Renal pelvis (tissue), 4 donors: Measurements from ENCODE around the gene BCO2. TPM values are rescaled to one million over a fixed set of nuclear protein-coding genes. Genes with fewer than 3 reads are reported as not detected.
A peak's percentile ranks its signal among the peaks of the same experiment; 100 is the strongest.

ENCODE experiments used
- DNase-seq: peaks from one replicate; pipeline ENCODE4 v3.0.0-alpha.2; 2013
- polyA plus RNA-seq, 3 donors: library from polyadenylated mRNA; unstranded; fragments of 120-200 nt; gene quantifications; one replicate each; pipeline ENCODE4 v1.2.1, GENCODE V29; 2013; ENCODE audit not compliant: insufficient read length in 3 of 3

Gene BCO2
- polyA plus RNA-seq, 3 donors = 3.5 to 7.0 (median 5.4) TPM

DNA sequence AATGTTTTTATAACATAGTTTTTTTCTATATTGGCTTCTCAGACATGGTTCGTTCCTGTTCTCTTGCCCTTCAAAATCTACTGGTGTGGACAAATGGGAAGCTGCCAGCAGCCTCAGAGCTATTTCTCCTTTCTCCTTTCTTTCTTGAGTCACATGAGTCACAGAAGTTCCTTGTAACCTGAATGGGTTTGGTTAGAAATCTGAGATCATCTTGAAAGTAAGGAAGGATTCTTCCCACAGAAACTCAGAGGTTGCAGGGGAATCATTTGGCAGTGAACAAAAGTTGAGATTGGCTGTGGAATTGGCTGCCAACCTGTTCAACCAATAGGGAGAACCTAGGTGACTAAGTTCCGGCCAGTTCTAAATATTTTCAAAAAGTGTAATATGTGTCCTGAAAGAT lies 72.9 kb downstream of the BCO2 start:
- no peak for DNase-seq

DNA sequence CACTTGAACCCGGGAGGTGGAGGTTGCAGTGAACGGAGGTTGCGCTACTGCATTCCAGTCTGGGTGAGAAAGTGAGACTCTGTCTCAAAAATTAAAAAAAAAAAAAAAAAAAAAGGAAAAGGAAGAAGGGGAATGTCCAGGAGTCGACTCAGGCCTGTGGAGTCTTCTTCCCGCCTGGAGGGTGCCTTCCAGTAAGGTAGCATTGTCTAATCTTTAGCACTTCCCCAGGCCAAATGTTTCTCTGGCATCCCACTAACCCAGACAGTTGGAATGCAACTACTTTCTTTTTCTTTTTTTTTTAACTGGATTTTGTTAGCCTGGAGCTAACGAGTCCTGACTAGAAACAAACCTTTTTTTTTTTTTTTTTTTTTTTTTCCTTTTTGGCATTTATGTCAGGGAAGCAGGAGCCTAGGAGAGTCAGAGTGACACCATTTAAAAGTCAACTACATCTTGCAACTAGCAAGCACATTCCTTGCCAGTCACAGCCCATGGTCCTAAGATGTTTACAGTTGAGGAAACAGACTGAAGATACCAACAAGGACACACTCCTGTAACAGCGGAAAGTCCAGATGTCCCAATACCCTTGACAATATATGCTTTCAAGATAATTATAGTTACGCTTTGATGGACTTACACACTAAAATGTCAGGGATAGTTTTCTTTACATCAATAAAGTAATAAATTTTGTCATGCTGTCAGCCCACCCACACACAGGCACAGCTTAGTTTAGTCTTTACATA lies 74.7 kb downstream of the BCO2 start:
- DNase-seq = peak; percentile 23

DNA sequence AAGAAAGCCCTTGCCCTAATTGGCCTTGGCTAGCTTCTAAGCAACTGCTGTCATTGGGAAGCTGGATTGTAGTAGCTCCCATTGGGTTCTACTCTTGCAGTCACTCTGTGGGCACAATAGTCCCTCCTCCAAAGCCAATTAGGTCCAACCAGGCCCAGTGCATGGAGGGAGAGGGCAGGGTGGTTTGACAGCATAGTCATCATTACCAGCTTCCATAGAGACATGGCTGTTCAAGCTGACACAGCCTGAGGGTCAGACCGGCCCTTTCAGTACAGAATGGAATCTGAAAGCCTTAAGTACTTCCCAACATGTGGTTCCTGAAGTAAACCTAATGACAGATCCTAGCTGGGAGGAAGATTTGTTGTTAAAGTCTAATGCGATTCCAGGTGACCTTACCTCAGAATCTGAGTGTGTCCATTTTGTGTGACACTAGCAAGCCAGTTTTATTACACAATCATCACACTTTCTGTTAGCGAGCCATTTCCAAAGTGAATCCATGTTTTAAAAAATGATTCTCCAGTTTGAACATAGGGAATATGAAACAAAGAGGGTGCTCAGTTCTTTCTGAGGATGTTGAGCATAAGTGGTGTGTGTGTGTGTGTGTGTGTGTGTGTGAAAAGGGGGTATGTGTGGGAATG lies 78.4 kb downstream of the BCO2 start:
- no peak for DNase-seq

DNA sequence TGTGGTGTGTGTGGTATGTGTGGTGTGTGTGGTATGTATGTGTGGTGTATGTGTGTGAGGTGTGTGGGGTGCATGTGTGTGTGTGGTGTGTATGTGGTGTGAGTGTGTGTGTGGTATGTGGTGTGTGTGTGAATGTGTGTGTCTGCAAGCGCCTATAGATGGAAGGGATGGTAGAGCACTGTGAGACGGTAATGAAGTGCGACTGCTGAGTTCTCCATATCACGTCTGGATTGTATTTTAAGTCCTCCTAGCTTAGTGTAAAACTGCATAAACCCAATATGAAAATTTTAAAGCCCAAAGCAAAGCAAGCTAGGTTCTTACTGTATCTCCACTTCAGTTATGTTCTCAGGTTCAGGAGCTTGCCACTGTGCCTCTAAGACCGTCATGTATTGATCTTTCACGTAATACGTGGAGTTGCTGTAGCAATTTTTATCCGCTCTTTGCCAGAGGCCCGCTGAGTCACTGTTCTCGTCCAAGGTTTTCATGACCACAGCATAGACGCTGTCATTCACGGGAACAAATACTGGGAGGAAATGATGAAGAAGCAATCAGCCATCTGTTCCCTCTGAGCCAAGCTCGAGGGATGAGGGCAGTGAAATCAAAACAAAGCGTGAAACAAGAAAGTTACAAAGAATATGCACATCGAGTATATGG lies 79.9 kb downstream of the BCO2 start:
- DNase-seq = no peak

DNA sequence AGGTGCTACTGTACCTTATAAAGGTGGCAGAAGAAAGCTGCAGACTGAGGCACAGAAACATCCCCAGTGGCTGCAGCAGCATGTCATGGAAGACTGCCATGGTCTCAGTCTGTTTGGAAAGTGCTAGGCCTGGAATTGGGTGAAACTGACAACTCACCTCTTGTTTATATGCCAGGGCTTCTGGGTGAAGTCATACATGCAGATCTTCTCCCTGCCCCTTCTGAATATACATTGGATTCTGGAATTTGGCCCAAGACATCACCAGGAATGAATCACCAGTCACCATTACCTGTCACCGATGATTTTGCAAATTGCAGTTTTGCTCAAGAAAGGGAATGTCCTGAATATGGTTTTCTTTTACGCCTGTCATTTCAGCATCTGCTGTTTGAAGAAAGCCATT lies 85.2 kb downstream of the BCO2 start, which contains the start of gene PLET1:
PLET1 (minus strand) TSS at position 371 of the 400 bp plus-strand sequence; CDS start at position 100, 271 bp downstream.
- no peak for DNase-seq

DNA sequence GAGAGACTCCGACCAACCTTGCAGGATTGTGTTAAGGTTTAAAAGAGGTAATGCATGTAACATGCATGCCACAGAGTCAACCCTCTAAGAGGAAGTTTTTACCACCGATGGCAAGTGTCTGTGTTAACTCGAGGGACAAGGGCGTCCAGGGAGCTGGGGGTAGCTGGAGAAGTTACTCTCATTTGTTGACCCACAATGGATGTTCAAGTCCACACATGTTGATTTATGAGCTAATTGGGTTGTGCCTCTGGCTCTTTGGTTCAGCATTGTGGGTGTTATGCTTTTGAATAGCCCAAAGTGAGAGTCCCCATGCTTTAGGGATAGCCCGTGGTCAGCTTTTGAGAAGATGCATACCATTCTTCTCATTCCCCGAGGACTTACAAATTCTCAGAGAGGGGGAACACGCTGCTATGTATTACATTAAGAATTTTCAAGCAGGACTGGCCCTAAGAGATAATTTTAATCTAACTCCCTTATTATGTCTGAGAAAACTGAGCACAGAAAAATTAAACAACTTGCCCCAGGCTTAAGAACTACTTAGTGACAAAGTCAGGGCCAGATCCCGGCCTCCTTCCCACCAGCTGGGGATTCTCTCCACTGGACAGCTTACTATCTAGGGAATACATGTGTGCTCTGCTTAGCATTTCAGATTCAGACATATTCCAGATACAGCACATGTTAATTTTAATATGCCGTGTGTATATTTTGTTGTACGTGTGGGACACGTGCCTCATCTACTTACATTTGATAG lies 90.5 kb downstream of the BCO2 start:
- DNase-seq = no peak

DNA sequence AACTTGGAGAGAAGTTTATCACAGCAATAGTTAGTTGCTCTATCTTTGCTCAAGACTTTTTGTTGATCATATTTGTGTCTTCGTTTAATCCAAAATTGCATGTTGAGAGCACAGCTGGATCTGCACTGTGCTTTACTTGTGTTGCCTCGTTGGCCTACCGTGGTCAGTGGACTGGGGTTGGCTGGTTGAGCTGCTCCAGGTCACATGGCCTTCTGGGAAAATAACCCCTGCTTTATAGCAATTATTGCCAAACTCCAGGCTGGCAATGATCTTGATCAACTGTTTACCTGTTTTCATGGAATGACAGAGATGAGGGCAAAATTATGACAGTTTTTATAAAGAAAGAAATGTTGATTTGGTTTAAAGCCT lies 91.1 kb downstream of the BCO2 start:
- DNase-seq = no peak

DNA sequence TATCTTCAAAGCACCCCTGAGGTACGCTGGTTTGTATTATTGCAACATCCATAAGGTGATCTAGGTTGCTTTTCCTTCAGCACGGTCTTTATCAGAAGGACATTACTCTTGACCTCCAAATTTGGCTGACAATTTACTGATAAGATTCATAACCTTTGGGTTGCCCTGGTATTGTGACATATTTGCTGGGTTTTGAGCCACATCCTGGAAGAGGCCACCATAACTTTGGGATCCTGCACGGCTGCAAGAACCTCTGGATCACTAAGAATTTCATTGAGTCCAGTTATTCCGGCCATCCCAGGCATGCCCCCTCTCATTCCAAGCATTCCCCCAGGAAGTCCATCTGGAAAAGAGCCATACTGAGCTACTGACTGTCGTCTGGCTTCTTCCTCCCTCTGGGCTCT lies 91.9 kb downstream of the BCO2 start:
- DNase-seq = no peak

DNA sequence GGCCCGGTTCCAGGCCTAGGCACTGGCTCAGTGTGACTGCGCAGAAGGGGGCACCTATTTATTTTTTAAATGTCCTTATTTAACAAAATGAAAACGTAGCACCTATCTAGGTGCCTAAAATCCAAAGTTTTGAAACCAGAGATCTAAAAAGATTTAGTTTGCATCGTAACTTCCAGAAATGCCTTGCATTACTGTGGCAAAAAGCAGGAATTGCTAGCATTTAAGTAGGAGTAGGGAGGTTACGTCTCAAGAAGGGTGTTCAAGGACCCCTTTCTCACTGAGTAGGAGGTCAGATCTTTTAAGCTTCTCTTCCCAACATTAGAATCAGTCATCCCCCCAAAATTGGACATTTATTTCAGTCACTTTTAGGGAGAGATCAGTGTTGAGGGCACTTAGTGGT lies 93.1 kb downstream of the BCO2 start:
- no peak for DNase-seq

Other genes with a start within 250 kb of the BCO2 start
- 10 to 100 TPM; 16.9 to 20.9 (median 20.0) TPM for gene DIXDC1, start 238.2 kb upstream of the BCO2 start, polyA plus RNA-seq
- gene DLAT, start 150.1 kb upstream of the BCO2 start, polyA plus RNA-seq = 10 to 100 TPM; 45.8 to 50.1 (median 48.3) TPM
- 10 to 100 TPM in 2 of 3 donors, 1 to 10 TPM in 1; 7.9 to 13.2 (median 12.8) TPM for gene PIH1D2, start 101.5 kb upstream of the BCO2 start, polyA plus RNA-seq
- gene NKAPD1, start 101.2 kb upstream of the BCO2 start, polyA plus RNA-seq = 10 to 100 TPM; 49.4 to 60.6 (median 54.4) TPM
- gene TIMM8B, start 88.8 kb upstream of the BCO2 start, polyA plus RNA-seq = 10 to 100 TPM; 67.4 to 86.2 (median 74.2) TPM
- 100 to 1,000 TPM; 180 to 186 (median 185) TPM for gene SDHD, start 88.6 kb upstream of the BCO2 start, polyA plus RNA-seq
- 10 to 100 TPM in 1 of 3 donors, 1 to 10 TPM in 2; 4.9 to 15.5 (median 9.5) TPM for gene IL18, start 11.4 kb upstream of the BCO2 start, polyA plus RNA-seq
- gene TEX12, start 8.1 kb upstream of the BCO2 start, polyA plus RNA-seq = under 1 TPM in 1 of 3 donors, not detected in 2; 0.42 TPM
- 10 to 100 TPM; 44.6 to 62.6 (median 56.7) TPM for gene PTS, start 50.9 kb downstream of the BCO2 start, polyA plus RNA-seq
- under 1 TPM in 1 of 3 donors, not detected in 2; 0.14 TPM for gene PLET1, start 85.3 kb downstream of the BCO2 start, polyA plus RNA-seq